OCI-LY1 (cell line): ENCODE results near the gene SLC12A3.
A peak's percentile ranks its signal among the peaks of the same experiment; 100 is the strongest.

Experiments
- H2AFZ ChIP-seq: fragments of 200-600 bp; sonication (generic), shearing (Covaris generic); 2 replicates; pipeline ENCODE4 v1.6.0; 2014; ENCODE audit warnings: antibody characterized with exemption, mild to moderate bottlenecking, low read length
- H3F3A ChIP-seq: fragments of 200-600 bp; sonication (generic), shearing (Covaris generic); 2 replicates; pipeline ENCODE4 v1.6.0; 2014; ENCODE audit warnings: mild to moderate bottlenecking, antibody characterized with exemption, low read length, moderate library complexity; ENCODE audit not compliant: insufficient read depth
- H3K27ac ChIP-seq: fragments of 200-600 bp; sonication (generic); 2 replicates; pipeline ENCODE4 v1.5.1; 2014; ENCODE audit warnings: low read length, mixed run types, mild to moderate bottlenecking, low read depth; ENCODE audit not compliant: poor library complexity, severe bottlenecking
- H3K27me3 ChIP-seq: fragments of 200-600 bp; sonication (generic); 2 replicates; pipeline ENCODE4 v1.6.0; 2014; ENCODE audit warnings: antibody characterized with exemption, mild to moderate bottlenecking, low read length, moderate library complexity; ENCODE audit not compliant: insufficient read depth
- H3K36me3 ChIP-seq: fragments of 200-600 bp; sonication (generic); 2 replicates; pipeline ENCODE4 v1.6.1; 2014; ENCODE audit warnings: mild to moderate bottlenecking, antibody characterized with exemption, low read length, moderate library complexity, mixed read lengths; ENCODE audit not compliant: insufficient read depth
- H3K4me1 ChIP-seq: fragments of 200-600 bp; sonication (generic); 2 replicates; pipeline ENCODE4 v1.5.1; 2014; ENCODE audit warnings: mild to moderate bottlenecking, low read length, moderate library complexity; ENCODE audit not compliant: insufficient read depth, severe bottlenecking
- H3K4me2 ChIP-seq: fragments of 200-600 bp; sonication (generic), shearing (Covaris generic); 2 replicates; pipeline ENCODE4 v1.6.1; 2014; ENCODE audit warnings: low read length
- H3K4me3 ChIP-seq: fragments of 200-600 bp; sonication (generic); 2 replicates; pipeline ENCODE4 v1.5.1; 2014; ENCODE audit warnings: low read length, low read depth, mild to moderate bottlenecking, mixed read lengths; ENCODE audit not compliant: poor library complexity, severe bottlenecking
- H3K79me2 ChIP-seq: fragments of 200-600 bp; shearing (Covaris generic); 2 replicates; pipeline ENCODE4 v1.6.1; 2016; ENCODE audit warnings: mixed run types, low read length, mixed read lengths; ENCODE audit not compliant: insufficient read depth
- H3K9ac ChIP-seq: fragments of 200-600 bp; sonication (generic), shearing (Covaris generic); 2 replicates; pipeline ENCODE4 v1.6.1; 2014; ENCODE audit warnings: mild to moderate bottlenecking, low read length, mixed read lengths
- H3K9me2 ChIP-seq: fragments of 200-600 bp; sonication (generic), shearing (Covaris generic); 2 replicates; pipeline ENCODE4 v1.6.1; 2014; ENCODE audit warnings: low read depth, mild to moderate bottlenecking, low read length, mixed read lengths
- H3K9me3 ChIP-seq: fragments of 200-600 bp; shearing (Covaris generic); 2 replicates; pipeline ENCODE4 v1.6.1; 2014; ENCODE audit warnings: low read length, mixed read lengths
- H4K20me1 ChIP-seq: fragments of 200-600 bp; sonication (generic), shearing (Covaris generic); 2 replicates; pipeline ENCODE4 v1.6.0; 2016; ENCODE audit warnings: mild to moderate bottlenecking, low read length; ENCODE audit not compliant: insufficient read depth
- CTCF ChIP-seq: fragments of 200-600 bp; sonication (generic), shearing (Covaris generic); IDR thresholded peaks from 2 replicates; pipeline ENCODE4 v1.5.1; 2017; ENCODE audit warnings: mild to moderate bottlenecking, antibody characterized with exemption, low read length, moderate library complexity, mixed read lengths
- EZH2 ChIP-seq: fragments of 200-600 bp; sonication (generic), shearing (Covaris generic); IDR thresholded peaks from 2 replicates; pipeline ENCODE4 v1.8.0; 2017; ENCODE audit warnings: borderline replicate concordance, mixed run types, mild to moderate bottlenecking, antibody characterized with exemption, low read length, moderate library complexity, mixed read lengths

SLC12A3 gene

GRCh38 chr16:56941092-56941491 lies 76.1 kb downstream of the SLC12A3 start:
- Histone ChIP-seq H3K4me2 (no peak overlapping the region), H3F3A (no peaks in the 10 kb centered on the region), H3K27me3 (no peaks in the 10 kb centered on the region), H3K27ac (peak overlapping the region; percentile 76), H2AFZ (no peak overlapping the region), H3K4me1 (peaks cover 51% of the 10 kb centered on the region), H3K9ac (no peak overlapping the region), H3K9me3 (no peaks in the 10 kb centered on the region), H3K9me2 (no peaks in the 10 kb centered on the region), H4K20me1 (no peaks in the 10 kb centered on the region), H3K4me3 (no peak overlapping the region), H3K36me3 (peaks cover 92% of the 10 kb centered on the region), H3K79me2 (no peaks in the 10 kb centered on the region)
- no peak for TF ChIP-seq EZH2
- no peak for TF ChIP-seq CTCF

GRCh38 chr16:56941856-56942331 lies 76.9 kb downstream of the SLC12A3 start:
- Histone ChIP-seq H3K4me3 (no peak overlapping the region), H3K4me1 (peaks cover 43% of the 10 kb centered on the region), H3K27me3 (no peaks in the 10 kb centered on the region), H4K20me1 (no peaks in the 10 kb centered on the region), H3K27ac (no peak overlapping the region), H2AFZ (no peak overlapping the region), H3K9me3 (no peaks in the 10 kb centered on the region), H3K9me2 (no peaks in the 10 kb centered on the region), H3K36me3 (peaks cover 84% of the 10 kb centered on the region), H3K4me2 (no peak overlapping the region), H3K79me2 (no peaks in the 10 kb centered on the region), H3F3A (no peaks in the 10 kb centered on the region), H3K9ac (no peak overlapping the region)
- TF ChIP-seq EZH2, result no peak
- no peak for TF ChIP-seq CTCF

- H3K27me3 ChIP-seq, result no peaks in the 10 kb centered on the region
- no peak overlapping the region for H2AFZ ChIP-seq
- peaks cover 25% of the 10 kb centered on the region for H3K4me1 ChIP-seq
- no peak overlapping the region for H3K9ac ChIP-seq
- H3K9me2 ChIP-seq, result no peaks in the 10 kb centered on the region
- no peaks in the 10 kb centered on the region for H3K9me3 ChIP-seq
- H3K4me3 ChIP-seq, result no peak overlapping the region
- peaks cover 66% of the 10 kb centered on the region for H3K36me3 ChIP-seq
- no peaks in the 10 kb centered on the region for H3F3A ChIP-seq
- H3K4me2 ChIP-seq, result no peak overlapping the region
- TF ChIP-seq CTCF (no peak), EZH2 (no peak)
- H3K27ac ChIP-seq, result no peak overlapping the region
- no peaks in the 10 kb centered on the region for H4K20me1 ChIP-seq
- no peaks in the 10 kb centered on the region for H3K79me2 ChIP-seq
These were observed 78.9 kb downstream of the SLC12A3 start for GRCh38 chr16:56943761-56944375.
